ENCODE measurements around the gene MYL1.

The MYL1 gene

GRCh38 chr2:210267698-210268097 lies 47.3 kb downstream of the MYL1 start:
- DNase-seq (ENCODE audit: low read depth), result no peak

DNA sequence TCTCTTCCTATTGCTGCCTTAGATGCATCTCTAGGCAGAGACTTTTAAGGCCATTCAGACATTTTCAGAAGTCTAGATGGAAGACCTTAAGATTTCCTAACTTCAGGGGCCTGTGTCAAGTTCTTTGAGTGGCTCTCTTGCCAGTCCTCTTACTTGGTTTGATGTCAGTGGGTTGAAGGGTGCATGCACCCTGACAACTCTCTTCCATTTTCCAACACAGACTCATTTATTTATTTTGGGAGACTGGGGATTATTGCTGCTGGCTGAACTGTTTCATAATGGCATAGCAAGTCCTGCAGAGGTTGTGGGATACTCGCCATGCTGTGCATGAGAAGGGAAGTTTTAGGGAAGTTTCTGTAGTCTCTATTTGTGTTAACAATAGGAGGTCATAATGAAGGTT lies 50.7 kb downstream of the MYL1 start:
- DNase-seq (ENCODE audit: low read depth), result no peak

DNA sequence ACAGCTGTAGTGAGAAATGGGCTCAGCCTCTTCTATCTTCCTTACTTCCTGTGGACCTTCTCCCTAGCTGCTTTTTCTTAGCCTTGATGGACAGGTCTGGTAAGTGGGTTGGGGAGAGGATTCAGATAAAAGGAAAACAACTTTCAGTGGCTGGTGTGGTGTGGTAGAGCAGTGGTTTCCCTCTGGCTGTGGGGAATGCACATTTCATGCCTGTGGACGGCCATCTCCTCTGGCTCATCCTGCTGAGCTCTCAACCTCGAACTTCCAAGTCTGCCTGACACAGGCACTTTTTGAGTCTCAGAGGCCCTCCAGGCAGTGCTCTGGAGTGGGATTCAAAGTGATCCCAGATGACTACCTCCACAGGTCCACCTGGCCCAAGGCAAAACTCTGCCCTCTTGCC lies 51.1 kb downstream of the MYL1 start:
- DNase-seq (ENCODE audit: low read depth), result no peak

GRCh38 chr2:210262036-210262435 lies 52.9 kb downstream of the MYL1 start:
- no peak for DNase-seq (ENCODE audit: low read depth)

GRCh38 chr2:210259687-210260086 lies 55.3 kb downstream of the MYL1 start:
- DNase-seq (ENCODE audit: low read depth), result no peak

DNA sequence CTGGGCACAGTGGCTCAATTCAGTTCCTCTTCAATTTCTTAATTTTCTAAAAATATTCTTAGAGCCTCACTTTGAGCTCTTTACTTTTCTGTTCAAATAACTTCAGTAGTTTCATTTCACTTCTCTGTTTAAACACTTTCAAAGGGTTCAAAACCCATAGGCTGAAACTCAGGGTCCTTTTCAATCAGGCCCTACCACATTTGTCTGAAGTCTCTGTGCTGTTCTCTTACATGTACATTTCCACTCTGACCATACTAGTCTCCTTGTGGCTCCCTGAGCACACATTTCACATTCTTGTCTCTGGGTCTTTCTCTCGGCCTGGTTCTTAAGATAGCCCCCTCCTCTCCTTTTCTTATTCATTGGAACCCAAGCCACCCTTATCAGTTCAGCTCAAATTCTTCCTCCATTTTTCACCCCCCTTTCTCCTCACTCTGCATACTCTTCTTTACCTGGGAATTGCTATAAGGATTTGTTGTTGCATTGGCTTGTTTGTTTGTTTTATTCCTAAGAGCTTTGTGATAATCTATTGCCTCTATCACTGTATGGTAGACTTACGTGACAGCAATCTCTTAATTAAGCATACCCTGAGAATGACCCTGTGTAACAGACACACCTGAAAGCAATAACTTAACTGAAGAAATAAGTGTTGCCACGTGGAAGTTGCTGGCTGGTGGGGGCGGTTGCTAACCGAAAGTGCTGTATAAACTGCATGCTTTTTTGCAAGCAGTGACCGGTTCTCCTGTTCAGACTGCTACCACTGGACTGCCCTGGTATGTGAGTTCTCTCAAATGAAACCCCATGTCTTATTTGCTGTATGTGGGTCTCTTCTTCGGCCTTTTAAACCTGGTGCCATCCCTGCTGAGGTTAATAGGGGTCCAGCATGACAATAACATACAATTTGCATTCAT lies 62.0 kb downstream of the MYL1 start:
- DNase-seq (ENCODE audit: low read depth), result no peak

DNA sequence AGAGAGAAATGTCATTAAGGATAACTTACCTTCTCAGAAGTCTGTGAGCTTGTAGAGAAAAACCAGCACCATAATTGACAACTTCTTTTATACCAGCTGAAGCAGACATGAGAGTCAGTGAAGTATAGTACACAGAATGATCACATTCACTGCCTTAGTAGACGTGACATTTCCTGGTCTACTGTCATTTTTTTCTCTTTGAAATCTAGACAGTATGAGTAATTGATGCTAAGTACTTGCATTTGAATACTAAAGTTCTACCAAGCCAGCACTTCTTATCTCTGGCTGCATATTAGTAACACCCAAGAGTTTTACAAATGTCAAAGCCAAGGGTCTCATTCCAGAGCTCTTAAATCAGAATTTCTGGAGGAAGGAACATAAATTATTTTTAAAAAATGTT lies 64.4 kb downstream of the MYL1 start:
- DNase-seq (ENCODE audit: low read depth), result no peak

All from stromal cell of bone marrow (primary cell).